Activated T-helper 9 cell treated with anti-CD3 and anti-CD28 coated beads, Interleukin-2, amount 50 U/mL, for 16 hours (primary cell): ENCODE data around the gene STK32A.
"Not testable (repeated sequence)": the region's sequence is repeated elsewhere in the genome, so short reads cannot be mapped to it uniquely, and the experiment has no call there.

Experiments used
- DNase-seq: peaks from one replicate; pipeline ENCODE4 v3.0.0-alpha.2; 2020; ENCODE audit warnings: low read depth

STK32A gene

DNA sequence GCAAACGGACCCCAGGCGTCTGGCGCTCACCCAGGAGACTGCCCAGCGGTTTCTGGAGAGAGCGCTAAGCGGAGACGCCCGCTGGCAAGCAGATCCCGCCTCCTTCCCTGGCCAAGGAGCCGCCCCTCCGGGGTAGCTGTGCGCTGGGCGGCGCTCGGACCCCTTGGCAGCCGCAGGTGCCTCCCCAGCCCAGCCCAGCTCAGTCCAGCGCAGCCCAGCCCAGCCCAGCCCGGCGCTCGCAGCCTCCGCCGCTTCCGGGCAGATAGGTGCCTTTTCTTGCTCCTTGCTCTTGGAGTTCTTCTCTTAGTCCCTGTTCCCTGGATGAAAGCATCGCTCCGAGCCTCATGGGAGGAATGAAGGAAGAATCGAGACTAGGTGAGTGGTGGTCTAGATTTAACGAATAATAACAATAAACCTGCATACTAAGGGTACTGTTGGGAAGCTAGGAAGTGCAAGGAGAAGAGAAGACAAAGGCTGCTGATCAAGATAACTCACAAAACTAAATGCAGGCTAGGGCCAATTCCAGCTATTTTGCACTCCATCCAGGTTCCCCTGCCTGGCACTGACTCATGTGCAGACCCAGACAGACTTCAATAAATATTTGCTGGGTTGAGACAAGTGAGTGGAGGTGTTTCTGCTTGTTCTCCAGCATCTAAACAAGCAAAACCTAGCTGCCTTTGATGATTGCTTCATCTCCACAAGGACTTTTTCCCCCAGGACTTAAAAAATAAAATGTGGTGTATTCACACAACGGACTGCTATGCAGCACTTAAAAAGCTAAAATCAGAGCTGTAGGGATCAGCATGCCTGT is at the start of gene STK32A:
Gene STK32A (plus strand): TSS at position 202 of the 811 bp plus-strand sequence. CDS start 4,609 bp downstream, outside the sequence.
- no peak for DNase-seq

DNA sequence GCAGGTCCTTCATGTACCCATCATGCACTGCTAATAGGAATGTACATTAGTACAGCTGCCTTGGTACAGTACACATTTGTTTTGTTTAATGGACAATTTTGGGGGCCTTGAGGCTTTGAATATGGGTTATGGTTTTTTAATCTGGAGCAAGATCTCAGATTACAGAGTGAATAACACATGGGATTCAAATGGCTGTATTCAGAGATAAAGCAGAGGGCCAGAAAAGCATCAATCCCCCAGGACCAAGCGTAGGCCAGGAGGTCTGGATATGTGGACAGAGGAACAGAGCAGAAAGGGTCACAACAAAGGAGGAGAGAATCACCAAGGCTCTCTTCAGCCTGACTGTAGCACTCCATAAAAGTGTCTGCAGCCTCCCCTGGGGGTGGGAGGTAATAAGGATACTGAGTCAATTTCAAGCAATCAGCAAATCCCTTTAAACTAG is 47.7 kb upstream of the STK32A start:
- DNase-seq: no peak

DNA sequence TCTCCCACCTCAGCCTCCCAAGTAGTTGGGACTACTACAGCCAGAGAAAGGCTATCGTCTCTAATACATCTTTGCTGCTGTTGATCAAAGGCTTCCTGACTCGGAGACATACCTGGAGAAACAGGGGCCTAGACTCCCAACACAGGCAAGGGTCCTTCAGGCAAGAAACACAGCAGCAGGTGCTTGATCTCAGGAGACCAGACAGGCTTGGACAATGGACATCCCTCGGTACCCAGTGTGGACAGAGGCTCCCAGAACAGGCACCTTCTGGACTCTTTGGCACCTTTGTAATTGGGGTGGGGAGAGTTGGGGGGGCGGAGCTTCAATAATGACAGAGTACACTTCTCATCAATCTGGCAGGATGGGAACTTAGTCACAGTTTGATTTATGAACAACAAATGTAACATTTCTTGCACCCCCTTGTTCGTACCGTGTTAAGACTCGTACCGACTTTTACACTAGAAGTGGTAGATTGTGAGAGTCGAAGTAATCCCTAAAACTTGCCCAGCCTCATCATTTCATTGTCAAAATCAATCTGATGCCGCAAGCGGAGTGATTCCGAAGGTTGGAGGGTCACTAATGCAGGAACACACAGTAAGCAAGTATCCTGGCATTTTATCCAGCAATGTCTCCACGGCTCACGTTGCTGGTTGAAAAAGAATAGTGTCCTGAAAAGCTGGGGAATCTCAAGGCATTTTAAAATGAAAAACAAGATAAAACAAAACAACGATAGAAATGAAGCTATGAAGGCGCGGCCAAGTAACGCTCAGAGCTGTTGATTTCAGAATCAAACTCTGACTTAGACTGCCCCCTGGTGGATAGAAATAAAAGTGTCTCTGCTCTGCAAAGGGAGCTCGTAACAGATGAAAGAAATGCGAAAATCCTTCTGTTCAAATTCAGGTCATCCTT is 46.4 kb upstream of the STK32A start:
- no peak for DNase-seq

DNA sequence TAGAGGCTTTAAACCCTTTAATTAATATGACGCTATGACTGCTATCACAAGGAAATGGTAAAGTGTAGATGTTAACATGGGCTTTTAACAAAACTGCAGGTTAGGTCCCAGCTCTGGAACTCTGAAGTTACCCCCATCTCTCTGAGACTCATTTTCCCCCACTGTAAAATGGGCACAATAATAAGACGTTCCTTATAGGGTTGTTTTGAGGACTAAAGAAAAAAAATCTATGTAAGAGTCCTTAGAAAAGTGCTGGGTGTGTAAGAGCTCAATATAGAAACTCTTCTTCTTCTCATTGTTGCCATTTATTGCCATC is 45.8 kb upstream of the STK32A start:
- no peak for DNase-seq

DNA sequence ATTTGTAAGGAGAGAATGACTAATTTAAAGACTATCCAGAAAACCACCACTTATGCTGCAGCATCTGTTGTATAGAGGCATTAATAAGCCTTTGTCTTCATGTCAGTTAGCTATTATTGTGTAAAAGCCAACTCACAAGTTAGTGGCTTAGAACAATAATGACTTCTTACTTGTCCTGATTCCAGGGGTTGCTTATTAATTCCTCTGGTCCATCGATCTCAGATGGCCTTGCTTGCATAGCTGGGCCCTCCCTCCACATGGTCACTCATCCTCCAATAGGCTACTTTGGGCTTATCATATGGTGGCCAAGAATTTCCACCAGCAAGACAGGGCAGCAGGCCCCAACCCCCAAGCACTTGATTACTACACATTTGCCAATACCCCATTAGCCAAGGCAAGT is 44.5 kb upstream of the STK32A start:
- no peak for DNase-seq

DNA sequence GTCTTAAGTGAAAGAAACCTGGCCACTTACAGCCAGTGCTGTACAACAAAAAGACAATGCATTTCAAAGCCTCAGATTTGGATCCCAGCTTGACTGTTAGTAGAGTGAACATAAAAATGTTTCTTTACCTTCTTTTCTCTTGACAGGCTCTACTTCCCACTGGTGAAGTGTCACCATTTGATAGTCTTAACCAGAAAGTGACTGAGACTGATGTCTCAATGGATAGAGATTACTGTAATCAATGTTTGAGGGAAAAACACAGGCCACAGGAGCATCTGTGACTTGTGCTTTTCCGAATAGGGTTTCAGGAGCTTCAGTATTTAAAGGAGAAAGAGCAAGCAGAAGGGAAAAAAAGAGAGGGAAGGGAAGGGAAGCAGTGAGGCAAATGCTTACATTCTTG is 41.7 kb upstream of the STK32A start:
- DNase-seq: no peak

DNA sequence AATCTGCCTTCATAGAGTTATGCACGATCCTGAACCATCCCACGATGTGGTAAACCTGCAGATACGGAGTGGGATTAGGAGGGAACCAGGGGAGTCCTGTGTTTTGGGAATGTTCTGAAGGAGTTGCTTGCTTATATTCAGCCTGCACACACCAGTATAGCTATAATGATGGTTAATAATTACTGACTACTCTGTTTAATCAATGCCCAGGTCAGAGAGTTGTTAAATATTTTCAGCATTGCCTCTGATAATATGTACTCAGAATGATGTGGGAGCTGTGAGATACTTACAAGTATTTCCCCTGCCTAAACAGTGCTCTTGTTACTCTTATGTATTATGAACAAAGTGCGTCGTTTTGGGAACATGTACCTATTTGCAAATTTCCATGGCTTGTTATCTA is 34.8 kb upstream of the STK32A start:
- no peak for DNase-seq

DNA sequence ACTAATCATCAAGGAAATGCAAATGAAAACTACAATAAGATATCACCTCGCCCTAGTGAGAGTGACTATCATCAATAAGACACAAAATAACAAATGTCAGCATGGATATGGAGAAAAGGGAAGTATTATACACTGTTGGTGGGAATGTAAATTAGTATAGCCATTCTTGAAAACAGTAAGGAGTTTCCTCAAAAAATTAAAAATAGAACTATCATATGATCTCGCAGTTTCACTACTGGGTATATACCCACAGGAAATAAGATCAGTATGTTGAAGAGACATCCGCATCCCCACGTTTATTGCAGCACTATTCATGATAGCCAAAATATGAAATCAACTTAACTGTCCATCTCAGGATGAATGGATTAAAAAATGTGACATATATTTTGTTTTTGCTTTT is 31.6 kb upstream of the STK32A start:
- DNase-seq: no peak

DNA sequence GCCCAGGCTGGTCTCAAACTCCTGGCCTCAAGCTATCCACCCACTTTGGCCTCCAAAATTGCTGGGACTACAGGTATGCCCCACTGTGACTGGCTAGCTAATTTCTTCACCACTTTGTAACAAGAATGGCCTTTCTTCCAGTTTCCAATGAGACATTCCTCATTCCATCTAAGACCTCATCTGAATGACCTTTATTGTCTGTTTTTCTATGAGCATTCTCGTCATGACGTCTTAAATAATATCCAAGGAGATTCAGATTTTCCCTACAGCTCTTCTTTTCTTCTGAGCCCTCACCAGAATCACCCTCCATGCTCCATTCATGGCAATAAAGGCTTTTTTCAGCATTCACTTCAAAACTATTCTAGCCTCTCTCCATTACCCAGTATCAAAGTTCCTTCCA is 30.2 kb upstream of the STK32A start:
- DNase-seq: no peak

DNA sequence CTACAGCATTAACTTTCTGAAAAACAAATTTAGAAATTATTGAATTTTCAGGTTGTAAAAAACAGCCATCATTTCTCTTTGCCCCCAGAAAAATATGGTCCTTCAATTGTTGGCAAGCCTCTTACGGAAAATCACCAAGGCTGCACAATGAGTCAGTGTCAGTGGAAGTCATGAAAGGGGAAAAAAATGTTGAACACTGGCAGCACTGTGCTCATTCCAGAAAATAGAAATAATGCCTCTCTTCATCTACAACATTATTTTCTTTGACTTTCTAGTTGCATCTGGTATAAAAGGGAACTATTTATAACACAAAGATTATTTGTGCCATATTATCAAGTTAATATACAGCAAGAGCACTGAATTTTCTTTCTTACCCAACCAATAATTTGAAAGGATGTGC is 26.7 kb upstream of the STK32A start:
- no peak for DNase-seq

DNA sequence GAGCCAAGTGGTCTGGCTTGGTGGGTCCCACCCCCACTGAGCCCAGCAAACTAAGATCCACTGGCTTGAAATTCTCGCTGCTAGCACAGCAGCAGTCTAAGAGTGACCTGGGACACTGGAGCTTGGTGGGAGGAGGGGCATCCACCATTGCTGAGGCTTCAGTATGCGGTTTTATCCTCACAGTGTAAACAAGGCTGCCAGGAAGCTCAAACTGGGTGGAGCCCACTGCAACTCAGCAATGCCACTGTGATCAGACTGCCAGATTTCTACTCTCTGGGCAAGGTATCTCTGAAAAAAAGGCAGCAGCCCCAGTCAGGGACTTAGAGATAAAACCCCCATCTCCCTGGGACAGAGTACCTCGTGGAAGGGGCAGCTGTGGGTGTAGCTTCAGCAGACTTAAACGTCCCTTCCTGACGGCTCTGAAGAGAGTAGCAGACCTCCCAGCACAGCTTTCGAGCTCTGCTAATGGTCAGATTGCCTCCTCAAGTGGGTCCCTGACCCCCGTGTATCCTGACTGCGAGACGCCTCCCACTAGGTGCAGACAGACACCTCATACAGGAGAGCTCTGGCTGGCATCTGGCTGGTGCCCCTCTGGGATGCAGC is 18.2 kb upstream of the STK32A start:
- no peak for DNase-seq

DNA sequence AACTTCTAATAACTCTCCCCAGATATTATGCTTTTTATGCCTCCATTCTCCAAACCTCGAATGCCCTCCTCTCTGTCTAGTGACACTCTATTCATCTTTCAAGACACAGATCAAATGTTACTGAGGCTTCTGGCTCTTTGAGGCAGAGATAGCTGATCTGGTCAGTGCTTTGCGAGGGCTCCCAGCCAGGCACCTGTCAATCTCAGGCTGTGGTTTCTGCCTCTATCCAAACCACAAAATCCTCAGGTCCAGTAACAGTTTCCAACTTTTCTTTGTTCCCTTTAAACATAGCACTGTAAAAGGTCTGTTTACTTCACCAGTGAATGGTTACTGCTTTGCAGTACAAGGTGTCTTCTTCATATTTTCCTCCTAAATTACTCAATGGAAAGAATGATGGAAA is 11.5 kb upstream of the STK32A start:
- no peak for DNase-seq

DNA sequence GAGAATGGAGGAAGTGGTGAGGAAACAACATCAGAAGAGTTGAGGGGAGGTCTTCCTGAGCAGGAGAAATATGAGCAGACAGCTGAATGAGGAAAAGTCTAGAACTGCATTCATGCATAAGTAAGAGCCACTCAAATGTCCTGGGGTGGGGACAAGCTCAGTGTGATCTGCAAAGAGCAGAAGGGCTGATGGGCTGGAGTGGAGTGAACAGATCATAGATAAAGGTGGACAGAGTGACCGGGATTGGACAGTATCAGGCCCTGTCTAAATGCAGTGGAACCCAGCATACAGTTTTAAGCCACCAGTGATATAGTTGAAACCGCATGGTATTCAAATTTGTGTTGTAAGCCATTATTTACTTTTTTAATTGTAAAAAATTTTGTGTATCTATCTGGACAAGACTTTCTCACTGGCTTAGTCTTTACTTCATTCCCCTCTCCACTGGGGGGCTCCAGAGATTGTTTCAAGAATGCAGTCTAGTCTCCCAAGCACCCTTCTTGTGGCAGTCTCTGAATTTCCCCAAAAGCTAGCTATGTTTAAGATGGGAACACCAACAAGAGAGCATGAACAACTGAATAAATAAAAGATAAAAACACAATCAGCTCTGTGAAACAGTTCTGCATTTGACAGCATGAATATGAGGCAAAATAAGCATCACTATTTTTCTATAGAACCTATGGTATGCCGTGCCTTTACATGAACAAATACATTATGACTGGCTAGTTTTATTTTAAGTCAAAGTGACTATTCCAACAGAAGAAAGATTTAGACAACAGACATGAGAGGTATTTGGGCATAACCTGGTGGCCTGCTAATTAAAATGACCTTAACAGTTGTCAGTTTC is 10.7 kb upstream of the STK32A start:
- no peak for DNase-seq

DNA sequence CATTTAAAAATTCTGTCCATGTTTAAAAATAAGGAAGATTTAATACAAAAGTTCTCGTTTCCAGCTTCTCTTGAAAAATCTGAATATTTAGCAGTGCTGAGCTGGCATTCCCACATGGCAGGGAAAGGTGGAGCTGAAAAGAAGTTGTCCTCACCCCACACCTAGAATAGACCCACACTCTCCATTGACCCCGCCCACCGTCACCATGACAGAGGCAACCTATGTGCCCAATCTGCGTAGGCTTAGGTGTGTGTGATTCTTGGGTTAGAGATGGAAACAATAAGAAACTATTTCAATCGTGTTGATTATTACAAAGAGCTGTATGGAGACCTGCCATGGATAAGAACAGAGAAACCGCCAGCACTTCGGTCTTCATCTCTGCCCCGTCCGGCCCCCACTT is 8.9 kb upstream of the STK32A start:
- no peak for DNase-seq

DNA sequence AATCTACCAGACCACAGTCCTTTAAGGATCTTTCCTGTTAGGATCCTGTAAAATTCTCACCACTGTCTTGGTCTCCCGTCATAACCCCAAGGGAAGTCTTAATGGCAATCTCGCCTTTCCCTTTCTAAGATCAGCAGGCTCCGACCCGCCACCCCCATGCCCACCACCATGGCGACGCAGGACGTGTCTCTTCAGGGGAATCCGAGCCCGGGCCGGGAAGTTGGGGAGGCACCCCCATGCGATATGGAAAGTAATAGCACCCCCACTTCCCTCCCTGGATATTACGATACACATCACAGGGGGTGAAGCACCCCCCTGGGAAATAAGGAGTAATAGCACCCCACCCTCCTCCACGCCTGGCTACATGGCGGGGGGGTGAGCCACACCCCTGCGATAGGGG is 8.3 kb upstream of the STK32A start:
- no peak for DNase-seq

DNA sequence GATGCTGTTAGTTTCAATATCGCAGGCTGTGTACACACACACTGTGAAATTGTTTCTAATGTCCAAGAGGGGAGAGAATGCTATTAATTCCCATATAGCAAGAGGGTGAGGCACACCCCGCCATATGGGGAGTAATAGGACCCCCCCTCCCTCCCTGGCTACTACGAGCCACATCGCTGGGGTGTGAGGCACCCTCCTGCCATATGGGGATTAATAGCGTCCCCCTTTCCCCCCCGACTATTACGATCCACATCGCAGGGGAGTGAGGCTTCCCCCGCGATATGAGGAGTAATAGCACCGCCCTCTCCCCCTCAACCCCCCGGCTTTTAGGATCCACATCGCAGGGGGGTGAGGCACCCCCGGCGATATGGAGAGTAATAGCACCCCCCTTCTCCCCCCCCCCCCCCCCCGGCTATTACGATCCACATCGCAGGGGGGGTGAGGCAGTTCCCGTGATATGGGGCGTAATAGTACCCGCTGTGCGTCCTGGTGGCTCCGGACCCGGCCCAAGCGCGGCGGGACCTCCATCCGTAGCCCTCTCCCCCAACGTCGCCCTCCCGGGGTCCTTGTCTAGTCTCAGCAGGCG is 494 bp upstream of the STK32A start:
- DNase-seq: no peak

DNA sequence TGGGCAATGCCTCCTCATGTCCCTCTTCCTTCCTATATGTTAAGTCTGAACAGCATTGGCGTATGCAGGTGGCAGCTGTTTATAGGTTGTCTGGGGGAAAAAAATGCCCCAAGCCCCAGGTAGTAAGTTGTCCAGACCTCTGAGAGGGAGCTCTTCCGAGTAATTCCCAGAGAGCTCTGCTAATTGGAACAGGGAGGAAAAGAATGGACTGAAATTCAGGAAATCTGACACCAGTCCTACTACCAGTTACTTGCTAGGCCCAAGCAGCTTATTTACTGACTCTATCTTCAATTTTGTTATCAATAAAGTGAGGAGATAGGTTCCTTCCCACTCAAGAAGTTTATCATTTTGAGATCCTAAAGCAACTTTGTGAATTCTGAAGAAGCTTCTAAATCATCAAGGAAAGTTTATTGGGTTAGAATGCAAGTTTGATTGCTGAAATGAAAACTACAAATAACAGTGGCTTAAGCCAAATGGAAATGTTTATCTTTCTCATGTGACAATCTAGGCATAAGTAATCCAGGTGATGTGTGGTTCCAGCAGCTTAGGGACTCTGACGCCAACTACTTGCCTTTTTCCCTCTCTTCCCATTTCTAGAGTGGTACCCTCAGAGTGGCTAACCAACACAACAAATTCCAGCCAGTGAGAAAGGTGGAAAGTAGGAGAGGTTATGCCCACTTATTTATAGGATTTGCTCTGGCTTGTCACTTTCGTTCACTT is 5.6 kb downstream of the STK32A start:
- DNase-seq: no peak

DNA sequence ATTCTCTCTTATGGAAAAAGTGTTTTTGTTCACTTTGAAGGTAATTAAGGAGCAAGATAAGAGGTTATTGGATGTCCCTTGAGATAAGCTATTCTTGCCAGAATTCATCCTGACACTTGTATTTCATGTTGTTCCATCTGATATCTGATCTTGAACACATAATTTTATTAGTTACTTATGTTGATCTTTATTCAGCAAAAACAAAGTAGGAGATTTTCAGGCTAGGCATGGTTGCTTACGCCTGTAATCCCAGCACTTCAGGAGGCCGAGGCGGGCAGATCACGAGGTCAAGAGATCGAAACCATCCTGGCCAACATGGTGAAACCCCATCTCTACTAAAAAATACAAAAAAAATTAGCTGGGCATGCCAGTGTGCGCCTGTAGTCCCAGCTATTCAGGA is 8.4 kb downstream of the STK32A start:
- not testable (repeated sequence) for DNase-seq

DNA sequence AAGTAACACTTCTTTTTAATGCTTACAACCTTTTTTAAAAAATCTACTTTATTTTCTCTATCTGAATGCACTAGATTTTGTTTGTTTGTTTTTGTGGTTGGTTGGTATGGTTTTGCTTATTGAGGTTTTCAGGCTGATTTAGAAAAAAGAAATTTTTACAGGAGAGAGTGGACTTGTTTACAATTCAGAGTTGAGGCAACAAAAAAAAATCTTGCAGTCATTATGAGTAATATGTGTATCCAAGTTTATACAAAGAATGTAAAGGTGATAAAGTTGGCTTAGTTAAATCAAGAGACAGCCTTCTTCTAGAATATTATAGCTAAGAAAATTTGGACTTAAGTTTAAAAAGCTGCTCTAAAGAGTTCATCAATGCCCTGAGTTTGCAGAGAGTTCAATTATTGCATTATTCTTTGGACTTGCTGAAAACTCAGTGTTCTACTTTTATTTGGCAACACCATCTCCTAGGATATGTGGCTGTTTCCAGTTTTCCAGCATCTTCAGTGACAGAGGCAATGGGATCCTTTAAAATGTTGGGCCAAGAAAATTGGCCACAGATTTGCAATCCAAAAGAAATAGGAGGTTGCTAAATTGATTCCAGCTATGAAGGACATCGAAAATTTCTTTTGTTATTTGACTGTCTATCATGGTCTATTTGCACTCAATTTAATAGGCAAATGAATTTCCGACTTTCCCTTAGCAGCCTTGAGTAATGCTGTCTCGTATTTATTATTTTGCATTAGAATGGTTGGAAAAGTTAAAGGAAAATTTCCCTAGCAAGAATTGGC is 10.7 kb downstream of the STK32A start:
- no peak for DNase-seq

DNA sequence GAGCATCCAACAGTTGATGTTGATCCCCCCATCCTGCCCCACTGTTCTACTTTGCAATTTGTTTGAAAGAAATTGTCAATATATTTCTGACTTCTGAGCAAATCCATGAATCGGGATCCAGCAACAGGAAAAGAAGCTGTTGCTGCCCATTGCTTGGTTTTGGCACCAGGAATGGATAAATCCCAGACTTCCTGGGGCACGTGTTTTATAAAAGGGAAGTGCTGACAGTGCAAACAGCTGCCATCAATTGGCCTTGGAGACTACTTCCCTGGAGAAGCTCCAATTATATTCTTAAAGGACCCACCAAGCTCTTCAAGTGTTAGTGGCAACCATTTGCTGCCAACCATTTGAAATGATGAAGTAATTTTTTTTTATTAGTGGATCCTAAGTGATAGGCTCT is 13.7 kb downstream of the STK32A start:
- DNase-seq: no peak
